CMK (cell line): ENCODE measurements around the gene KMT2B.

ENCODE experiments used
- DNase-seq: peaks from one replicate; pipeline ENCODE4 v3.0.0-alpha.2; 2010; ENCODE audit warnings: low read depth

Gene KMT2B

GRCh38 chr19:35780058-35780457 lies 62.3 kb downstream of the KMT2B start:
- DNase-seq = no peak

- DNase-seq = no peak
Measured at GRCh38 chr19:35780717-35781116, 62.9 kb downstream of the KMT2B start.

GRCh38 chr19:35781650-35782049 lies 63.8 kb downstream of the KMT2B start:
- no peak for DNase-seq

- no peak for DNase-seq
Measured at GRCh38 chr19:35782589-35782988, 64.8 kb downstream of the KMT2B start.

GRCh38 chr19:35783469-35784434 lies 65.9 kb downstream of the KMT2B start:
- DNase-seq = no peak

- no peak for DNase-seq
Measured at GRCh38 chr19:35784503-35785338, 66.9 kb downstream of the KMT2B start.

- no peak for DNase-seq
Measured at GRCh38 chr19:35785339-35785627, 67.5 kb downstream of the KMT2B start.

GRCh38 chr19:35786299-35787160 lies 68.7 kb downstream of the KMT2B start:
- DNase-seq = no peak

- no peak for DNase-seq
Measured at GRCh38 chr19:35787227-35787799, 69.5 kb downstream of the KMT2B start.
